Sigmoid colon (tissue), 4 donors: Measurements from ENCODE around the gene ALG9.

ENCODE experiments used
- CTCF ChIP-seq, 4 experiments: fragments of 450-650 bp in 3 of 4; fragments of 200-600 bp in 1 of 4; IDR thresholded peaks; one replicate each; pipeline ENCODE4 v1.5.1; 2016 to 2019; ENCODE audit warnings: antibody characterized with exemption in 4 of 4, mild to moderate bottlenecking in 3 of 4, moderate library complexity in 2 of 4
- EP300 ChIP-seq, 4 donors: sonication (generic); formaldehyde crosslinking; IDR thresholded peaks; one replicate each; pipeline ENCODE4 v1.6.1; 2017; ENCODE audit warnings: antibody characterized with exemption in 4 of 4

GRCh38 chr11:111776398-111777093 lies 94.8 kb downstream of the ALG9 start:
- TF ChIP-seq EP300 (IDR thresholded peaks at IDR 0.05) (no peak), CTCF (IDR thresholded peaks at IDR 0.05) (no peak)
